ENCODE results near the gene PLEKHA6. TPM values are rescaled to one million over a fixed set of nuclear protein-coding genes. Genes with fewer than 3 reads are reported as not detected.

PLEKHA6 gene
- total and polyA plus RNA-seq, 2 of the 8 experiments (the other 6 are each of a cell fraction or from before 2014, with no cell fraction given) = 4.8 to 20.2 TPM

DNA sequence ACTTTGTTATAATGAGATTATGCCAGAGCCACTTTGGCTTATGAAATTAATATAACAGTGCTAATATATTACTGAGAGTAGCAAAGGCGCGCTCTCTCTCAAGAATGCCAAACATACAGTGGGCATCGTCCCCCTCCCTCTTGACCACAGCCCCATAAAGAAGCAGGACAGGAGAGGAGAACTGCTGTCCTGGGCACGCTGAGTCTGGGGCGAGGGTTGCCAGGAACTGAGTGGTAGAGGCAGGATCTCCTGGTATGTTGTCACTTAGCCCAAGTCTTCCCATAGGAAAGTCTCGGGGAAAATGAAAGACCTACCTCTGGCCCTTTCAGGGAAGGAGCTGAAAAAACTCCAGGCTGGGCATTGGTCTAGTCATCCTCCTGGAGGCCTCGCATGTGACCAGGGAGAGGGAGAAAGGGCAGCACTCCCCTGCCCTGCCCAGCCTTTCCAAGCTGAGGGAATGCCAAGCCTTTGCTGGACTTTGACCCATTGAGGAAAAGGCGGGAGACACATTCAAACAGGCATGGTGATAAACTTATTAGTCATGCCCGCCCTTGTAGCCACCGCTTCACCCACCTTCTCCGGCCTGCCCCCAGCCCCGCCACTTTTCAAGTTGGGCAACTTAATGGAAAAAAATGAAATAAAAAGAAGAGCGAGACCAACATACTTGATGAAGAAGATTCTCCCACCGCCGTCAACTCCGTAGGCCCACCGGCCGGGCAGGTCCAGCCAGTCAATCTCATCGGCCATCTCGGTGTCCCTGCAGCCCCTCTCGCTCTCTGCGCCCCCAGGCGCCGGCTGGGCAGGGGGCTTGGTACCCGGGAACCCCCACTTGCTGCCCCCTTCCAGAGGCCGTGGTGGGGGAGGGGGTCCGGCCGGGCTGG is 17.4 kb upstream of the PLEKHA6 start:
- H4K5ac ChIP-seq (ENCODE audit: insufficient read length, low read depth, low read length) = no peak overlapping the region
- no peak overlapping the region for H2BK120ac ChIP-seq (replicated peaks; ENCODE audit: low read depth, low read length)
- peak overlapping the region; percentile 46 to 87 (median 67) for H3K4me3 ChIP-seq (ENCODE audit: extremely low read depth in 1 of 4, insufficient read depth in 2 of 4, low read depth in 3 of 4, low read length in 4 of 4)
- H3K23me2 ChIP-seq (ENCODE audit: low read depth, low read length) = peaks cover 8% of the 10 kb centered on the region
- 0 out of 2 replicates have a peak overlapping the region, but pooled peaks have one; percentile 64 for H3K18ac ChIP-seq (ENCODE audit: extremely low read depth, low read length)
- H3K79me1 ChIP-seq (ENCODE audit: low read depth, low read length) = no peaks in the 10 kb centered on the region
- H3K9me3 ChIP-seq (ENCODE audit: insufficient read depth in 2 of 2, low read depth in 1 of 2, low read length in 1 of 2) = no peaks in the 10 kb centered on the region
- H3K79me2 ChIP-seq (ENCODE audit: control insufficient read depth in 1 of 2, insufficient read depth in 2 of 2, low read length in 2 of 2) = no peaks in the 10 kb centered on the region
- no peak overlapping the region for H3K4ac ChIP-seq (replicated peaks; ENCODE audit: insufficient read length, low read depth, low read length)
- H3K56ac ChIP-seq (replicated peaks; ENCODE audit: insufficient read length, low read depth, low read length) = no peak overlapping the region
- H2BK20ac ChIP-seq (ENCODE audit: low read length) = no peak overlapping the region
- no peak overlapping the region for H3K14ac ChIP-seq (ENCODE audit: insufficient read length)
- peaks cover 0 to 4% (median 1%) of the 10 kb centered on the region in 4 experiments; a peak in 6 of 7 replicates for H3K4me1 ChIP-seq (replicated peaks in 1 of 4; ENCODE audit: control insufficient read depth in 3 of 4, insufficient read depth in 4 of 4, low read length in 3 of 4)
- no peak for TF ChIP-seq KDM4A (IDR thresholded peaks at IDR 0.05; ENCODE audit: low read depth, low read length, severe bottlenecking)
- TF ChIP-seq, protein P1, sequence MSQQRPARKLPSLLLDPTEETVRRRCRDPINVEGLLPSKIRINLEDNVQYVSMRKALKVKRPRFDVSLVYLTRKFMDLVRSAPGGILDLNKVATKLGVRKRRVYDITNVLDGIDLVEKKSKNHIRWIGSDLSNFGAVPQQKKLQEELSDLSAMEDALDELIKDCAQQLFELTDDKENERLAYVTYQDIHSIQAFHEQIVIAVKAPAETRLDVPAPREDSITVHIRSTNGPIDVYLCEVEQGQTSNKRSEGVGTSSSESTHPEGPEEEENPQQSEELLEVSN (IDR thresholded peaks at IDR 0.05) = peak; percentile 87
- peaks cover 5 to 52% (median 27%) of the 10 kb centered on the region in 4 experiments for H3K27me3 ChIP-seq (replicated peaks in 1 of 4; ENCODE audit: control insufficient read depth in 3 of 4, extremely low read depth in 1 of 4, insufficient read depth in 3 of 4, low read length in 3 of 4)
- H2BK15ac ChIP-seq (ENCODE audit: low read length) = no peak overlapping the region
- H3K27ac ChIP-seq (ENCODE audit: low read depth, low read length) = no peak overlapping the region
- no peak overlapping the region; the same call in 1 of the 2 replicates for H2BK12ac ChIP-seq (ENCODE audit: low read depth, low read length)
- H4K8ac ChIP-seq (ENCODE audit: extremely low read depth, insufficient read depth, low read length) = peak overlapping the region; percentile 64; the same call in 1 of the 2 replicates
- no peak for FAIRE-seq
- POLR2A ChIA-PET (ENCODE audit: partially characterized antibody) = interaction anchor here (0.6 to 1.6 kb wide), 7 partner anchors 12 to 163 kb away, joined by 3 to 4 read pairs (median 3); partner anchors contain the start of gene GOLT1A
- H4K91ac ChIP-seq (replicated peaks; ENCODE audit: insufficient read length, low read length) = no peak overlapping the region
- no peak overlapping the region for H3K23ac ChIP-seq (ENCODE audit: insufficient read length)
- H3K9ac ChIP-seq (replicated peaks in 1 of 4; ENCODE audit: extremely low read depth in 1 of 4, low read depth in 3 of 4, low read length in 3 of 4) = no peak overlapping the region
- H3K4me2 ChIP-seq (ENCODE audit: insufficient read depth in 1 of 2, low read depth in 2 of 2, low read length in 2 of 2) = peak overlapping the region; percentile 84 to 91
- 49% methylated on average over 28 of the region's 28 CpGs; no CpG with 5 or more reads in 1 of the 2 experiments for WGBS, 2 experiments (ENCODE audit: extremely low coverage in 1 of 2, insufficient coverage in 1 of 2, insufficient read length in 1 of 2, insufficient replicate concordance in 2 of 2, low coverage in 1 of 2, low lambda C conversion rate in 2 of 2, missing lambda C conversion rate in 1 of 2)
- H4K20me1 ChIP-seq (replicated peaks in 1 of 2; ENCODE audit: control insufficient read depth in 1 of 2, insufficient read depth in 2 of 2, low read length in 2 of 2) = no peaks in the 10 kb centered on the region
- no peaks in the 10 kb centered on the region for H3K36me3 ChIP-seq (ENCODE audit: control insufficient read depth in 2 of 4, insufficient read depth in 4 of 4, low read length in 3 of 4)
- peak overlapping the region; percentile 98; the same call in 1 of the 2 replicates for H2AFZ ChIP-seq (ENCODE audit: low read length)
- no peak for DNase-seq (ENCODE audit: low read depth in 1 of 2, low spot score in 2 of 2)
- H2AK5ac ChIP-seq (ENCODE audit: low read depth, low read length) = no peak overlapping the region
- CTCF ChIA-PET (ENCODE audit: partially characterized antibody) = interaction anchor here (0.7 to 11.3 kb wide), 12 partner anchors 10 to 185 kb away, joined by 3 to 107 read pairs (median 4); partner anchors contain the start of genes GOLT1A and PLEKHA6
- no peak overlapping the region for H2BK5ac ChIP-seq (ENCODE audit: low read depth, low read length)
